ENCODE results near the gene HCN2. TPM values are rescaled to one million over a fixed set of nuclear protein-coding genes. Genes with fewer than 3 reads are reported as not detected.
A peak's percentile ranks its signal among the peaks of the same experiment; 100 is the strongest.

Gene HCN2
- total RNA-seq, 1 donor from 2014 or later = 0.84 TPM

DNA sequence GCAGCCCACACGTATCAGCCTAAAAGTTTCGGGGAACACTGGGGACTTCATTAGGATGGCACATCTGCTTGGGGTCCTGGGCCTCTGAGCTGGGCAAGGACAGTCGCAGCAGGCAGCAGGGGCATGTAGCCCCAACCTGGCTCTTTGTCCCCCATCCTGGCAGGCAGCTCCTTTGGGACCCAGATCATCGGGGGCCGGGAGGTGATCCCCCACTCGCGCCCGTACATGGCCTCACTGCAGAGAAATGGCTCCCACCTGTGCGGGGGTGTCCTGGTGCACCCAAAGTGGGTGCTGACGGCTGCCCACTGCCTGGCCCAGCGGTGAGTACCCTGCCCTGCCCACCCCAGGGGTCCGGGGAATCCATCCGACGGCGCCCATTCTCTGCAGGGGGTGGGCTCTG is 42.6 kb upstream of the HCN2 start:
- peaks cover 9% of the 10 kb centered on the region for H3K27me3 Mint-ChIP-seq (ENCODE audit: low read depth)
- no peak overlapping the region for H3K4me3 Mint-ChIP-seq
- DNase-seq (ENCODE audit: low read depth, low spot score) = no peak
- H3K9me3 Mint-ChIP-seq = no peaks in the 10 kb centered on the region
- no peaks in the 10 kb centered on the region for H3K4me1 Mint-ChIP-seq
- no peak overlapping the region for H3K27ac Mint-ChIP-seq (ENCODE audit: unreplicated experiment)
- TF ChIP-seq, protein P1, sequence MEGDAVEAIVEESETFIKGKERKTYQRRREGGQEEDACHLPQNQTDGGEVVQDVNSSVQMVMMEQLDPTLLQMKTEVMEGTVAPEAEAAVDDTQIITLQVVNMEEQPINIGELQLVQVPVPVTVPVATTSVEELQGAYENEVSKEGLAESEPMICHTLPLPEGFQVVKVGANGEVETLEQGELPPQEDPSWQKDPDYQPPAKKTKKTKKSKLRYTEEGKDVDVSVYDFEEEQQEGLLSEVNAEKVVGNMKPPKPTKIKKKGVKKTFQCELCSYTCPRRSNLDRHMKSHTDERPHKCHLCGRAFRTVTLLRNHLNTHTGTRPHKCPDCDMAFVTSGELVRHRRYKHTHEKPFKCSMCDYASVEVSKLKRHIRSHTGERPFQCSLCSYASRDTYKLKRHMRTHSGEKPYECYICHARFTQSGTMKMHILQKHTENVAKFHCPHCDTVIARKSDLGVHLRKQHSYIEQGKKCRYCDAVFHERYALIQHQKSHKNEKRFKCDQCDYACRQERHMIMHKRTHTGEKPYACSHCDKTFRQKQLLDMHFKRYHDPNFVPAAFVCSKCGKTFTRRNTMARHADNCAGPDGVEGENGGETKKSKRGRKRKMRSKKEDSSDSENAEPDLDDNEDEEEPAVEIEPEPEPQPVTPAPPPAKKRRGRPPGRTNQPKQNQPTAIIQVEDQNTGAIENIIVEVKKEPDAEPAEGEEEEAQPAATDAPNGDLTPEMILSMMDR (conservative IDR thresholded peaks at IDR 0.05) = no peak
- H3K36me3 Mint-ChIP-seq (ENCODE audit: low read depth) = peaks cover 2% of the 10 kb centered on the region

DNA sequence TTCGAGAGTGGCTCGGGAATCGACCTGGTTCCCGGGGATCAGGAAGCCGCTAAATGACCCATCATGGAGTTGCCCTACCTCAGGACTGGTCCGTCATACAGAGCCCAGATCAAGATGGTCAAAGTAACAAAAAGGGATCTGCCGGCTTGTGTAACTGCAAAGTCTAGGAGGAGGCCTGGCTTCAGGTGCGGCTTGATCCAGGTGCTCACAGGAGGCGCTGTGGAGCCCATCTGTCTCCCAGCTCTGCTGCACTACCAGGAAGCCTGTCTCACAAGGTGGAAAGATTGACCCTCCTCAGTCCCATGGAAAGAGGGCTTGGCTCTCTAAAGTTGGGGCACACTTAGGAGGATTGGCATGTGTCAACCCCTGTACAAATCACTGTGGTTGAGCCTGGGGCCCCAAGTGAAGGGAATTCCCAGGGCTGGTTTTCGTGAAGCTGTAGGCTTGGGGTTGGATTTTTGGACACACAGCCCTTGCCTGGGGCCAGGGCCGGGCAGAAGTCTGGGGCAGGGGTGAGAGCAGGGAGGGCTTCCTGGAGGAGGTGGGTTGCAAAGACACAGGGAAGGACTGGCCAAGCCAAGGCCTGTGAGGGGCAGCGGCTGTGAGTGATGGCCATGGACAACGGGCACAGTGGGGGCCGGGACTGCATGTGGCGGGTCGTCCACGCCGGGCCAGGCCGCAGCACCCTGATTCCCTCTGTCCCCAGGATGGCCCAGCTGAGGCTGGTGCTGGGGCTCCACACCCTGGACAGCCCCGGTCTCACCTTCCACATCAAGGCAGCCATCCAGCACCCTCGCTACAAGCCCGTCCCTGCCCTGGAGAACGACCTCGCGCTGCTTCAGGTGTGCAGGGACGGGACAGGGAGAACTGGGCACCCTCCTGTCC is 41.6 kb upstream of the HCN2 start:
- no peak for DNase-seq (ENCODE audit: low read depth, low spot score)

DNA sequence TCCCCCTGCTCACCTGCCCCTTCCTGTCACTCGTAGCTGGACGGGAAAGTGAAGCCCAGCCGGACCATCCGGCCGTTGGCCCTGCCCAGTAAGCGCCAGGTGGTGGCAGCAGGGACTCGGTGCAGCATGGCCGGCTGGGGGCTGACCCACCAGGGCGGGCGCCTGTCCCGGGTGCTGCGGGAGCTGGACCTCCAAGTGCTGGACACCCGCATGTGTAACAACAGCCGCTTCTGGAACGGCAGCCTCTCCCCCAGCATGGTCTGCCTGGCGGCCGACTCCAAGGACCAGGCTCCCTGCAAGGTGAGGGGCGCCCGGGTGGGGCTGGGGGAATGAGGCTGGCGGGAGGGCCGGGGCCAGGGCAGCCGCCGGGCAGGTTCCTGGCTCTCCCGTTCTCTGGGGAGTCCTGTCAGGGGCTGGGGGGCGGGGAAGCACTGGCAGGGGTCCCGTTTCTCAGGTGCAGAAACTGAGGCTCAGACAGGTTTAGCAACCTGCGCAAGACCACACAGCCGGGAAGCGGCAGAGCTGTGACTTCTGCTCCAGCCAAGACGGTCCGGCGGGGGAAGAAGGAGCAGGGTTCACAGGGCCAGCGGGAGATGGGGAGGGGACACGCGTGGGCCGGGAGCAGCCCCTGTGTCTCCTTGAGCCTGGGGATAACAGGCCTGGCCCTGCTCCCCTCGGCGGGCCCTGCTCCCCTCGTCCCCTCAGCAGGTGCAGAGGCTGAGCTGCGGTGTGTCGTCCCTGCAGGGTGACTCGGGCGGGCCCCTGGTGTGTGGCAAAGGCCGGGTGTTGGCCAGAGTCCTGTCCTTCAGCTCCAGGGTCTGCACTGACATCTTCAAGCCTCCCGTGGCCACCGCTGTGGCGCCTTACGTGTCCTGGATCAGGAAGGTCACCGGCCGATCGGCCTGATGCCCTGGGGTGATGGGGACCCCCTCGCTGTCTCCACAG is 40.5 kb upstream of the HCN2 start:
- Mint-ChIP-seq H3K27me3 (ENCODE audit: low read depth) (peaks cover 12% of the 10 kb centered on the region), H3K9me3 (no peaks in the 10 kb centered on the region), H3K4me1 (no peaks in the 10 kb centered on the region), H3K36me3 (ENCODE audit: low read depth) (no peaks in the 10 kb centered on the region), H3K4me3 (no peak overlapping the region), H3K27ac (ENCODE audit: unreplicated experiment) (no peak overlapping the region)
- TF ChIP-seq, protein P1 (conservative IDR thresholded peaks at IDR 0.05) = no peak
- no peak for DNase-seq (ENCODE audit: low read depth, low spot score)

More for the DNA sequence above, 41.6 kb upstream of the HCN2 start:
- Mint-ChIP-seq H3K9me3 (no peaks in the 10 kb centered on the region), H3K36me3 (ENCODE audit: low read depth) (peaks cover 2% of the 10 kb centered on the region), H3K27ac (ENCODE audit: unreplicated experiment) (no peak overlapping the region), H3K4me1 (no peaks in the 10 kb centered on the region), H3K27me3 (ENCODE audit: low read depth) (peaks cover 12% of the 10 kb centered on the region), H3K4me3 (peak overlapping the region; percentile 20)
- TF ChIP-seq, protein P1 (conservative IDR thresholded peaks at IDR 0.05) = no peak

DNA sequence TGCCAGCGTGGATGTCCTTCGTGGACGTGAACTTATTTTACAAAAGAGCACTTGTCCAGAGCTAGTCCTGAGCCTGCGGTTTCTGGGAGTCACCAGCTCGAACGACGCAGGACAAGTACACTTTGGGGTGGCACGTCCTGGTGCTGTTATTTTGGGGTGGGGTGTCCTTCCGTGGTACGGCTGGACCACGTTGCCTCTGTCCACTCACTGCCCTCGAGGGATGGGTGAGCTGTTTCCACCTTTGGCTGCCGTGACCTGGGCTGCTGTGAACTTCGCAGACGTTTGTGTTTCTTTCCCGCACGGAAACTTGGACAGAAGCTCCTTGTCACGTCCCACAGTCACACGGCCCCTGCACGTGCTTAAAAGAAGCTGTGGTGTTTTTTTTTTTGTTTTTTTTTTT is 34.9 kb upstream of the HCN2 start:
- no peak for DNase-seq (ENCODE audit: low read depth, low spot score)
- TF ChIP-seq, protein P1 (conservative IDR thresholded peaks at IDR 0.05) = no peak

DNA sequence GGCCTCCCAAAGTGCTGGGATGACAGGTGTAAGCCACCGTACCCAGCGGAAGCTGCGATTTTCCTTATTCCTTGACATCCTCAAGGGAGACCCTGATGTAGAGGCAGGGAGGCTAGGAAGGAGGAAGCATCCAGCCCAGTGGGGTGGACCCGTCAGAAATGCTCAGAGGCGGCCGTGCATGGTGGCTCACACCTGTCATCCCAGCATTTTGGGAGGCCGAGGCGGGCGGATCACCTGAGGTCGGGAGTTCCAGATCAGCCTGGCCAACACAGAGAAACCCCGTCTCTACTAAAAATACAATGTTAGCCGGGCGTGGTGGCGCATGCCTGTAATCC is 34.2 kb upstream of the HCN2 start:
- no peak for DNase-seq (ENCODE audit: low read depth, low spot score)
- TF ChIP-seq, protein P1 (conservative IDR thresholded peaks at IDR 0.05) = no peak
- no peaks in the 10 kb centered on the region for H3K9me3 Mint-ChIP-seq
- H3K27ac Mint-ChIP-seq (ENCODE audit: unreplicated experiment) = no peak overlapping the region
- H3K4me1 Mint-ChIP-seq = no peaks in the 10 kb centered on the region
- H3K4me3 Mint-ChIP-seq = no peak overlapping the region
- peaks cover 3% of the 10 kb centered on the region for H3K36me3 Mint-ChIP-seq (ENCODE audit: low read depth)
- H3K27me3 Mint-ChIP-seq (ENCODE audit: low read depth) = peaks cover 9% of the 10 kb centered on the region

More for the DNA sequence above, 34.9 kb upstream of the HCN2 start:
- Mint-ChIP-seq H3K27me3 (ENCODE audit: low read depth) (peaks cover 9% of the 10 kb centered on the region), H3K9me3 (no peaks in the 10 kb centered on the region), H3K27ac (ENCODE audit: unreplicated experiment) (no peak overlapping the region), H3K4me3 (no peak overlapping the region), H3K4me1 (no peaks in the 10 kb centered on the region), H3K36me3 (ENCODE audit: low read depth) (no peaks in the 10 kb centered on the region)

Measured in neural crest cell (in vitro differentiated cells).